Measurements from ENCODE around the gene PANX1.
"Not testable (repeated sequence)": the region's sequence is repeated elsewhere in the genome, so short reads cannot be mapped to it uniquely, and the experiment has no call there.

Gene PANX1, protein sequence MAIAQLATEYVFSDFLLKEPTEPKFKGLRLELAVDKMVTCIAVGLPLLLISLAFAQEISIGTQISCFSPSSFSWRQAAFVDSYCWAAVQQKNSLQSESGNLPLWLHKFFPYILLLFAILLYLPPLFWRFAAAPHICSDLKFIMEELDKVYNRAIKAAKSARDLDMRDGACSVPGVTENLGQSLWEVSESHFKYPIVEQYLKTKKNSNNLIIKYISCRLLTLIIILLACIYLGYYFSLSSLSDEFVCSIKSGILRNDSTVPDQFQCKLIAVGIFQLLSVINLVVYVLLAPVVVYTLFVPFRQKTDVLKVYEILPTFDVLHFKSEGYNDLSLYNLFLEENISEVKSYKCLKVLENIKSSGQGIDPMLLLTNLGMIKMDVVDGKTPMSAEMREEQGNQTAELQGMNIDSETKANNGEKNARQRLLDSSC

DNA sequence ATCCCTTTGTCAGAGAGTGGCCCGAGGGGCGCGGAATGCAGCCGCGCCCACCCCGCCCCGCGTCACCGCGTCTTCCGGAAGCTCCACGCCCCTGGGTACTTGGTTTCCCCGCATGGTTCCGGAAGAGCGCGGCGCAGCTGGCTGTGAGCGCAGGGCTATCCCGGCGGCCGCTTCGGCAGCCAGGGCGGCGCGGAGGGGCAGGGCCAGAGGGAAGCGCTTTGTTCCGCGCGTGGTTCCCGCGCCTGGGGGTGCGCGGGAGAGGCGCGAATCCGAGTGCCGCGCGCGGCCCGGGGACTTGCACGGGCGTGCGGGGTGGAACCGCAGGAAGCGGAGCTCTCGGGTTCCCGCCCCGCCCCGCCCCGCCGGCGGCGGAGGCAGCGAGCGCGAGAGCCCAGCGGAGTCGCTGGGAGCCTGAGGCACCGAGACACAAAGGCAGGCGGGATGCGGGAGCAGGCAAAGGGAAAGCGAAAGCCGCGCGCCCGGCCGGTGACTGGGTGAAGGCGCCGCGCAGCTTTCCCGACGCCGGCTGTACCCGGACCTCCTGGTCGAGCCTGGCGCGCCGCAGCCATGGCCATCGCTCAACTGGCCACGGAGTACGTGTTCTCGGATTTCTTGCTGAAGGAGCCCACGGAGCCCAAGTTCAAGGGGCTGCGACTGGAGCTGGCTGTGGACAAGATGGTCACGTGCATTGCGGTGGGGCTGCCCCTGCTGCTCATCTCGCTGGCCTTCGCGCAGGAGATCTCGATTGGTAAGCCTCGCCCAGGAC lies at the start of gene PANX1:
Gene PANX1 (plus strand): TSS at position 96 of the 766 bp plus-strand sequence. CDS start 472 bp downstream, at position 568.
- DNase-seq, result peak; percentile 69 to 74

DNA sequence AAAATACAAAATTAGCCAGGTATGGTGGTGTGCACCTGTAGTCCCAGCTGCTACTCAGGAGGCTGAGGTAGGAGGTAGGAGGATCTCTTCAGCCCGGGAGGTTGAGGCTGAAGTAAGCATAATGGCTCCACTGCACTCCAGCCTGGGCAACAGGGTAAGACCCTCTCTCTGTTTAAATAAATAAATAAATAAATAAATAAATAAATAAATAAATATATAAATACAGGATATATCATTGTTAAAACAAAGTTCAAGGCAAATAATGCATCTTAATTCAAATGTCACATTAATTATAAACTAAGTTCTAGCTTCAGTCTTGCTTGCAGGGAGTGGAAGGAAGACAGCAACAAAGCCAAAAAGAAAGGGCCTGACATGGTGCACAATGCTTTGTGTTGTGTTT lies 44.5 kb upstream of the PANX1 start:
- no peak for DNase-seq

DNA sequence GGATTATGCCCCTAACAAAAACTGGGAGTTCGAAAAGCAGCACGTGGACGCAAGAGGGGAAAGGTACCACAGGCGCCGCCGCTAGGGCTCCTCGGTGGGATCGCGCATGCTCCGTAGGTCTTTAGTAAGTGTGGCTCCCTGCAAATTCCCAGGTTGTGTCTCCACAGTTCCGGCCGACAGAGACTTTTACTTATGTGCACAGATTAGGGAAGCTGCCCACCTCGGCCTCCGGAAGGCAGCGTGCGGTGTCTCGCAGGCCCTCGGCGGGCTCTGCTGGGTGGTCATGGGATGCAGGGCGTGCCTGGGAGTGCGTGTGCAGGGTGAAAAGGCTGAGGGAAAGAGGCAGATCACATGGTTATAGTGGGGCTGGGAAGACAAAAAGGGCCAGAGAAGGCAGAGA lies 39.7 kb upstream of the PANX1 start:
- DNase-seq, result no peak

DNA sequence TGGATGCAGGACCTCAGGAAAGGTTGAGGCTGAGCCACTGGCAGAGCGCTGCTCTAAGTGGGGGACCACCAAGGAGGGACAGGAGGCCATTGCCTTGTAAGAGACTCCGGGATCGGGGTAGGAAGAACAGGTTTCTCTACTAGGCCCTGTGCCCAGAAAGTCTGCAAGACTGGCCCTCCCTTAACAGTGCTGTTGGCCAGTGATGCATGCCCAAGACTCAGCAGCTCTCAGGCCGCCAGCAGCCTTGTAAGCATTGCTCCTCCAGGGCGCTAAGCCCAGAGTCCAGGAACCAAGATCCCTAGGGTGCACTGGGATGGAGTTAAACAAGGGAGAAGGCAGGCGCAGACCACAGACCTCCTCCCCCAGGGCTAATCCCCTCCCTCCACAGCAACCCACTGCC lies 39.3 kb upstream of the PANX1 start:
- DNase-seq, result no peak

DNA sequence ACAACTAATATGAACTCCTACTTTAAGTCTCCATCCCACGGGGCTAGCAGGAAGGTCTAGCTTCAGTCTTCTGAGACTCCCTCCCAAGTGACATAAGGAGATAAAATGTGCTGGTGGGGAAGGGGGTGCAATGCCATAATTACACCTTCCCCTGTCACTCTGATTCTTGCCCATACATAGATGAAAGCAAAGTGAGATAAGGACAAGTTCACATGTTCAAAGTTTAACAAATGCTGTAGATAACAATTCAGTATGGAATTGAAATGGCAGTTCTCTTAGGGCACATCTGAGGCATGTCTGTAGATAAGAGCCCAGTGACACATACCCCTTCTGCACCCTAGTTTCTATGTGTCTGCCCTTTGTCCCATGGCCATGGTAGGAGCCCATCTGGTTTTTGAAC lies 38.2 kb upstream of the PANX1 start:
- DNase-seq, result no peak

DNA sequence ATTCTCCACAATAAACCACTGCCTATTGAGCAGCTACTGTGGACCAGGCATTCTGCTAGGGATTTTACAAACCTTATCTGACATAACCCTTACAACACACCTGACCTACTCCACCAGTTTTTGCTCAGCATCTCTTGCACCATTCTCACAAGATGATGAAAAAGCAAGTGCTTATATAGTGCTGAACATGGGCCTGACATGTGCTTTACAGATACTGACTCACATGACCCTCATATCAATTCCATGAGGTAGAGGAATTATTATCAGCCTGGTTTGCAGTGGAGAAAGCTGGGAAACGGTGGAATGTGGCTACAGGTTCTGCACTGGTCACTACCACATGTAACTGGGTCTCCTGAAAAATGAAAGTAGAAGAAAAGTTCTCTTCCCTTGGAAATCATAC lies 37.5 kb upstream of the PANX1 start:
- DNase-seq, result no peak

DNA sequence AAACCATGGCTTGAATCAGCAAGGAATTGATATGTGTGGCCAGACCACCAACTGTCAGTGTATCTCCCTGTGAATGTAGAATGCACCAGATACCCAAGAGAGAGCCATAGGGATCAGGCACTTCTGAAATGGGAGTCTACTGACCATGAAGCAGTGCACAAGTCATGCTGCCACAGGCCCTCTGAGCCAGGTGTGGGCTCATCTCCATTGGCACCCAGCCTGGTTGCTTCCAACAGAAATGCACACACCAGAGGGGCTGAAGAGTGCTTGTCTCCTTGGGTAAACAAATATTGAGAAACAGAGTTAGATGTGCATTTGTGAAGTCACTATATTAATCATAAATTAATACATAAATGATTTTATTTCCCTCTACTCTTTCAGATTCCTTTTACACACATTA lies 28.4 kb upstream of the PANX1 start:
- no peak for DNase-seq

DNA sequence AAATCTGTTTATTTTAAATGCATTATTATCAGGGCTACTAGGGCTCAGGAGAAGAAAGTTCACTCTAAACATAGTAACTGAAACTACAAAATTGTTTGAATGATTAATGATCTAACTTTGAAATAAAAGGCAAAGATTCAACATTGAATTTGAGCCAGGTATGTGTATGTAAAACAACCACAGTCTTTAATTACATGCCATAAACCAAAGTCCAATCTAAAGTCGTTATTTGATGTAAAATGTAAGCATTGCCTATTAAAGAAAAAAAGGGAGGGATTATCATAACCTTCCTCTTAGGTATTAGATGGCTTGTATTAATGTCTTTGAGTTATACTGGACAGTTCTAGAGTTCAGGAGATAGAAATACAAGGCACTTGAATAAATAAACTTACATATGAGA lies 25.2 kb upstream of the PANX1 start:
- DNase-seq, result no peak

DNA sequence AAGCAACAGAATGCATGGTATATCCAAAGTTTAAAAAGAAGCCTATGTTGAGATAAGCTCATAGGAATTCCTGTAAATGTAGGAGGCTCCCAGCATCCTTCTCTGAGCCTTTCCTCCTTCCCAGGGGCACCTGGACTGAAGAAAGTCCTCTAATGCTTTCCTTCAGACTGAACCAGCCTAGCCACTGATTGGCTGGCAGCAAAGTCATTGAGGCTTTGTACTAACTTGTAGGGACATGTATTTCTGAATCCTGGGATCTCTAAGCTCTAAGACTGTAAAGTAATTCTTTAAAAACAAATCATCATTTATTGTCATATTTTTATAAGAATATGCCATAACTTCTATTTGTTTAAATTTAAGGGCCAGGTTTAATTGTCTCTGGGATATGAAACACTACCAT lies 23.9 kb upstream of the PANX1 start:
- no peak for DNase-seq

DNA sequence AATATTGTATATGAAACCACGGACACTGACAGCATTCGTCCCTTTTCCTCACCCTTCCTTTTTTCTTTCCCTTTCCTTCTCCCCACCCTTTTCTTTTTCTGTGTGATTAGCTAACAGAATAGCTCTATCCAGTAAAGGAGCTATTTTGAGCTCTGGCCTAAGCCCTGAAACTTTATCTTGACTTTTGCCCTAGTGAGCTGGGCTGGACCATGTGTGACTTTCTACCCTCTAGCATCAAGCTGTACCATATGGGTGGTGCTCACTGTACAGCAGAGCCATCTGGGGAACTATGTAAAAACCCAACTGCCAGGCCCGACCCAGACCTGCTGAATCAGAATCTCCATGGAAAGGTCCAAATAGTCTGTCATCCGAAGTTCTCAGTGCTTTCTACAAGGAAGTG lies 21.9 kb upstream of the PANX1 start:
- no peak for DNase-seq

DNA sequence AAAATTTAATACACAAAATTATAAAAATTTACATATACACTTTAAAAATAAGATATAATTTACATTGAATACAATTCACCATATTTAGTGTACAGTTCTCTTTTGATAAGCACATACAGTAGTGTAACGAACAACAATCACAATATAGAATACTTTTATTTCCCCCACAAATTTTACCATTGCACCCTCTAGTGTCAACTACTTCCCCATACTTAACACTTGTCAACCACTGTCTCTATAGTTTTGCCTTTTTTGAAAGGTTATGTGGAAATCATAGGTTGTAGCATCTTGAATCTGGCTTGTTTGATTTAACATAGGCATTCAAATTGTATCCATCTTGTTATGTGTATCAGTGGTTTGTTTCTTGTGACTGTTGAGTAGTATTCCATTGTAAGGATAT lies 21.3 kb upstream of the PANX1 start:
- DNase-seq, result peak; percentile 9 to 11

DNA sequence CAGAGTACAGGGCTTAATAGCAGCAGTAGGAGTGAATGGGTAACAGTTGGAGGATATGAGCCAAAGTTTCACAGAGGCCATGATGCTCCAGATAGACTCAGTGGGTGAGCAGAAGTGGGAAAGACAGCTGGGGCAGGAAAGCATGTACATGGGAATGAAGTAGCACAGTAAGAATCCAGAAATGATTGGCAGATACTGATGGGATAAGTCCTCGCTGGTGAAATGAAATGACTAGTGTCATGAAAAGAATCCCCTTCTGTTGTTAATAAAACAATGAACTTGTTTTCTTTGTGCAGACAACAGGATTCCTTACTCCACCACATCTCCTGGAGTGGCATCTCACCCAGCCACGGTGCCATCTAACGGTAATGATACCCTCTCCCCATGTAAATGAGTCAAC lies 17.4 kb upstream of the PANX1 start:
- no peak for DNase-seq

DNA sequence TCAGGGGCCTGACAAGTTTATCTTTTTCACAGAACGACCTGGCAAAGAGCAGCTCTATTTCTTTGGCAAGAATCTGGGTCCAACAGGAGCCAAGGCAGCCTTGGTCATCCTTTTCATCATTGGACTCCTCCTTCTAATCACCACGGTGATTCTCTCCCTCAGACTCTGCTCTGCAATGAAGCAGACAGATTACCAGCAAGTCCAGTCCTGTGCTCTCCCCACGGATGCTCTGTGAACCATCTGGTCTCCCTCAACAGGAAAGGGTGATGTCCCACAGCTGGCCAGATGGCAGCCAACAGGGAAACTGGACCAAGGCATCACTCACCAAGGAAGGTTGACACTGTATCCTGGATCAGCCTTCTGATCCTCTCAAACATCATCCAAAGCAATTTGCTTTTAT lies 17.0 kb upstream of the PANX1 start:
- DNase-seq, result no peak

DNA sequence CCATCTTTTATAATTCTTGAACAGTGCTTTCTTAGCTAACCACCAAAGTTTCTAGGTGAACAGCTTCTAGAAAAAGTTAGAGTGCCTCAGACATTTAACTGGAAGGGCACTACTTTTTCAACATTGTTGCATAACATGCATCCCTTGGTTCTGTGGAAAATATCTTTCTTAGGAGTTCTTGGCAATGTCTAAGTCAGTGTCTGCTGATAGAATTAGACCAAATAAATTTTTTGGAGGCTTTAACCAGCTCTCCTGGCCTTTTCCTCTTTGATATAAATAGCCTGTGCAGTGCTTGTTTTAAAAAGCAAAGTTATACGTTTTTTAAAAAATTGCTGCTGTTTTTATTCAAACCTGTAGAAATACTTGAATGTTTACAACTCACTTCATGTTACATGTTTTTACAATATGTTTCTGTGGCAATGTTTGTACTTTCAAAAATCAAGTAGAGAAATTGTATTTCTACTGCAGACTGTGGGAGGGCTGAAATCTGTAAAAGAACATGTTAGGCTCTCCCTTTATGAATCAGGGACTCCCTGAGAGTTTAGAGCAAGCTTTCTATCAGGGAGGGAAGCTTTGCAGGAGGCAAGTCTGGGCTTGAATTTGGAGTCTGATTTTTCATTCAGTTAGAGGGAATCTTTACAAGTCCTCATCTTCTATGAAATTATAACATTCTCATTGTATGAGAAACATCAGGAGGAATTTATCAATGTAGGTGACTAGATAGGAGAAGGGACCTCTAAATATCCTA lies 16.3 kb upstream of the PANX1 start:
- DNase-seq, result no peak

DNA sequence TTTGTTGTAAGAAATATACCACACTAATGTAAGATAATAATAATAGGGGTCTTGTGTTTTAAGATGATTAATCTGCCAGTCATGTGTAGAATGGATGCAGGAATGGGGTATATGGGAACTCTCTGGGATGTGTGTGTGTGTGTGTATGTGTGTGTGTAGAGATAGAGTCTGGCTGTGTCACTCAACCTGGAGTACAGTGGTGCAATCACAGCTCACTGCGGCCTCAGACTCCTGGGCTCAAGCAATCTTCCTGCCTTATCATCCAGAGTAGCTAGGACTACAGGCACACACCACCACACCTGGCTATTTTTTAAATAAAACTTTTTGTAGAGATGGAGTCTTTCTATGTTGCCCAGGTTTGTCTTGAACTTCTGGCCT lies 11.5 kb upstream of the PANX1 start:
- DNase-seq, result no peak

DNA sequence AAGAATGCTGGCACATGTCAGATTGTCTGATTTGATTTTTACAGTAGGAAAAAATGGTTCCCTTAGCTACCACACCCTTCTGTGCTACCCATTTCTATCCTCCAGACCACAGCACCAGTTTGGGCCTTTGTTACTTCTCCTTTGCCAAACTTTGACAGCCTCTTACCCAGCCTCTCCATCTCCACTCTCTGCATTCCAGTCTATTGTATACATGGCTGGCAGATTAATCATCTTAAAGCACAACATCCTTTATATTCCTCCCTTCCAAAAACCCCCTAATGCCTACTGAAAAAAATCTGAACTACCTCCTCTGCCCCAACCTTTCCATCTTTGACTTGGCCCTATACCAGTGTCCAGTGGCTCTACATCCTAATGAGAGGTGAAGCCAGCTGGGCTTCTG lies 10.8 kb upstream of the PANX1 start:
- DNase-seq, result no peak

DNA sequence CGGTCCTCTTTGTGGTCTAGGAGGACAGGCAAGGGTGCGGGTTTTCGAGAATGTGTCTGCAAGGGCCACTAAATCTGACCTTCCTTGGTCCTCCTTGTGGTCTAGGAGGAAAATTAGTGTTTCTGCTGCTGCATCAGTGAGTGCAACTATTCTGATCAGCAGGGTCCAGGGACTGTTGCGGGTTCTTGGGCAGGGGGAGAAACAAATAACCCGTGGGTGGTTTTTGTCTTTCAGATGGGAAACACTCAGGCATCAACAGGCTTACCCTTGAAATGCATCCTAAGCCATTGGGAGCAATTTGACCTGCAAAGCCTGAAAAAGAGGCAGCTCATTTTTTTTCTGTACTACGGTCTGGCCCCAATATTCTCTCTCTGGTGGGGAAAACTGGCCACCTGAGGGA lies 9.0 kb upstream of the PANX1 start:
- DNase-seq, result not testable (repeated sequence)

DNA sequence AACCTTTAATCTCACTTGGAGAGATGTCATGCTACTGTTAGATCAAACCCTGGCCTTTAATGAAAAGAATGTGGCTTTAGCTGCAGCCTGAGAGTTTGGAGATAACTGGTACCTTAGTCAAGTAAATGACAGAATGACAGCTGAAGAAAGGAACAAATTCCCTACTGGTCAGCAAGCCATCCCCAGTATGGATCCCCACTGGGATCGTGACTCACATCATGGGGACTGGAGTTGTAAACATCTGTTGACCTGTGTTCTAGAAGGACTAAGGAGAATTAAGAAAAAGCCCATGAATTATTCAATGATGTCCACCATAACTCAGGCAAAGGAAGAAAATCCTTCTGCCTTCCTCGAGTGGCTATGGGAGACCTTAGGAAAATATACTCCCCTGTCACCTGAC lies 8.1 kb upstream of the PANX1 start:
- DNase-seq, result not testable (repeated sequence)

DNA sequence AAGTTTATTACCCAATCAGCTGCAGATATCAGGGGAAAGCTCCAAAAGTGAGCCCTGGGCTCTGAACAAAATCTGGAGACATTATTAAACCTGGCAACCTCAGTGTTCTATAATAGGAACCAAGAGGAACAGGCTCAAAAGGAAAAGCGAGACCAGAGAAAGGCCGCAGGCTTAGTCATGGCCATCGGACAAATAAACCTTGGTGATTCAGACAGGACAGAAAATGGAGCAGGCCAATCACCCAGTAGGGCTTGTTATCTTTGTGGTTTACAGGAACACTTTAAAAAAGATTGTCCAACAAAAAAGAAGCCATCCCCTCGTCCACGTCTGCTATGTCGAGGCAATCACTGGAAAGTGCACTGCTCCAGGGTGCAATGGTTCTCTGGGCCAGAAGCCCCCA lies 7.7 kb upstream of the PANX1 start:
- no peak for DNase-seq

DNA sequence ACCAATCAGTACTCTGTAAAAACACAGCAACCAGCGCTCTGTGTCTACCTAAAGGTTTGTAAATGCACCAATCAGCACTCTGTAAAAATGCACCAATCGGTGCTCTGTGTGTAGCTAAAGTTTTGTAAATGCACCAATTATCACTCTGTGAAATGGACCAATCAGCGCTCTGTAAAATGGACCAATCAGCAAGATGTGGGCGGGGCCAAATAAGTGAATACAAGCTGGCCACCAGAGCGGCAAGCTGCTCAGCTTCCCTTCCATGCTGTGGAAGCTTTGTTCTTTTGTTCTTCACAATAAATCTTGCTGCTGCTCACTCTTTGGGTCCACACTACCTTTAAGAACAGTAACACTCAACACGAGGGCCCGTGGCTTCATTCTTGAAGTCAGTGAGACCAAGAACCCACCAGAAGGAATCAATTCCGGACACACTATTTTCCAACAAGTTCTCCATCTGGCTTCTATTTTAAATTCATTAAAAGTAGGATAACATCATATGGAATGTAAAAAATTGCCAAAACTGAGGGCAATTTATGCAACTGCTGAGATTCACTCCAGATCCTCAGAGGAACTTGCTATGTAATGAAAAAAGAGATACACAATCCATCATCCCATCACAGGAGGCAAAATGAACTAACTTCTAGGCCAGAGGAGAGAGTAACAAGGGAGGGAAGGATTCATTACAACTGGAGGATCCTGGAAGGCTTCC lies 3.1 kb upstream of the PANX1 start:
- DNase-seq, result no peak

DNA sequence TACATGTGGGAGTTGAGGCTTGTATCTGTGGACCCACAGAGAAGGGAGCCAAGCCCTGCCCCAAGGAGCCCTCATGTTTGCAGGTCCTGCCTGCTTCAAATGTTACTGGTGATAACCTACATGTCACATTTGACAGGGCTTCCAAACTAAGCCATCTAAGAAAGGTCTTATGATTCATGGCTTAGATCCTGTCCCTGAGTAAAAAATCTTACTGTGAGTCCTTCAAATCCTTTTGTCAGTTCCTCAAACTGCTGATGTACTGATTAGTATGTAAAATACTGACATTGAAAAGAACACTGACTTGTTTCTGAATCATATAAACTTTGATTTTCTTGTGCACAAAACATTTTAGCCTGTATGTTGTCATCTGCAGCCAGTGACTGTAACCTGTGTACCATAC lies 1.0 kb upstream of the PANX1 start:
- DNase-seq, result no peak

DNA sequence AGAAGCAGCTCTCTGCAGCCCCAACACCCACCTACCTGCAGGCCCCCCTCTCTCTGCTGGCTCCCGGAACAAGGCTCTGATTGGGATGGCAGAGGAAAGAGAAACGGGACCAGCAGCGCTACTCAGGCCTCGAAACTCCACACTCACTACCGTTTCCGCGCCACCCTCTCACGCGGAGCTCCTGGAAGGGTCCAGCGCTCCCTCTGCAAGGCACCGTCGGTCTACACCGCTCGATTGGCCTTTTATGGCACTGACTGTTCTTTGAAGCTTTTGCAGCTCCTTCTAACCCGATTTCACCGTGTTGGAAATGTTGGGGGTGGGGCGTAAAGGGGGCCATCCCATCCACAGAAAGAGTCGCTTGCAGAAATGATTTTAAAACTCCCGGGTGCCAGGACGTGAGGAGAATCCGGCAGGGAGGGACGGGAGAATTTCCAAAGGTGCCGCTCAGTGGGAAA lies 323 bp upstream of the PANX1 start:
- peak; percentile 45 to 50 for DNase-seq

All from Kasumi-1 (cell line).